ENCODE results near the gene HNRNPUL2. TPM values are rescaled to one million over a fixed set of nuclear protein-coding genes. Genes with fewer than 3 reads are reported as not detected.
"Not testable (repeated sequence)": the region's sequence is repeated elsewhere in the genome, so short reads cannot be mapped to it uniquely, and the experiment has no call there.

Gene HNRNPUL2
- total RNA-seq, 4 donors from 2014 or later = 24.2 to 43.7 (median 31.0) TPM

DNA sequence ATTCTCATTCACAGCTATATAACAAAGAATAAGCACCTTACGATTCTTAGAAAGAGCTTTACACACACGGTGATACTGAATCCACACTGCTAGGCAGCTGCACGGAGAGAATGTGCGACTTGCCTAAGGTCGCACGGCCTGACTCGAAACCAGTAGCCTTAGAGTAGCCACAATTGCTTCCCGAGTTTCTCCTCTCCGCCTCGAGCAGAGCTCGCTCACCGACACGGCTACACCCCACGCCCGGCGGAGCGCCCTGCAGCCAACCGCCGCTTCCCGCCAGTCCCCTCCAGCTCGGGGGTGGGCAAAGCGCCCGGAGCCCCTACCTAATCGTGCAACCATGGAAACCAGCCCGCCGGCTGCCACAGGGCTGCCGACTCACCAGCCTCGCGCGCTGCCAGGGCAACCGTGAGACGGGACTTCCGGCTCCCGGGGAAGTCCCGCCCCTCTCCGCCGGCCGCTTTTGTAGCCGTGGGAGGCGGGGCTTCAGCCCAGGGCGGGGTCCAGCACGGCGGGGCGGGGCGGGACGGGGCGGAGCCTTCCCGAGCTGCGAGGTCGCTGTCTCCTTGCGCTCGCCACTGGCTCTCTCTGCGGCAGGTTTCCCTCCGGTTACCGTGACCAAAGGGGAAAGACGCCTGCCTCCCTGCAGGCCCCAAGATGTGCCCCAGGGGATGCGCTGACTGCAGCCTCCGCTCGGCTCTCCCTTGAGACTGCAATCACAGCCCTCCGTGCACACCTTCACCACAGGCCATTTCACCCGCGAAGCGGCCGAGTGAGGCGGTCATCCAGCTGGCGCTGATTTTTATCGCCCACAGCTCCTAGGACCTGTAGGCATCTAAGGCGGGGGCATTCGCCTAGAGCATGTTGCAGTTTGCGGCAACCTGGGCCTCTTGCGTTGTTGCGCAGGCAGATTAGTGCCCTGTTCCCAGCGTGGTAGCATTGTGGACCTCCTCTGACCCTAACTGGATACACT lies 21.1 kb downstream of the HNRNPUL2 start:
- WGBS, 2 donors (ENCODE audit: low coverage in 1 of 2) = 1% methylated on average over 9 to 12 of the region's 73 CpGs
- Histone ChIP-seq H3K4me3 (peak overlapping the region; percentile 40 to 62), H3K27ac (peak overlapping the region; percentile 34 to 95 (median 92)), H3K27me3 (no peaks in the 10 kb centered on the region), H3K36me3 (peaks cover 0 to 27% of the 10 kb centered on the region in 2 donors), H3K9me3 (no peaks in the 10 kb centered on the region), H3K4me1 (peaks cover 0 to 50% (median 29%) of the 10 kb centered on the region in 3 donors)
- peak; percentile 88 for ATAC-seq
- peak; percentile 39 to 49 for TF ChIP-seq POLR2A (IDR thresholded peaks at IDR 0.05)
- TF ChIP-seq EP300 (IDR thresholded peaks at IDR 0.05) = no peak
- peak; percentile 55 for TF ChIP-seq POLR2AphosphoS5 (IDR thresholded peaks at IDR 0.05)

DNA sequence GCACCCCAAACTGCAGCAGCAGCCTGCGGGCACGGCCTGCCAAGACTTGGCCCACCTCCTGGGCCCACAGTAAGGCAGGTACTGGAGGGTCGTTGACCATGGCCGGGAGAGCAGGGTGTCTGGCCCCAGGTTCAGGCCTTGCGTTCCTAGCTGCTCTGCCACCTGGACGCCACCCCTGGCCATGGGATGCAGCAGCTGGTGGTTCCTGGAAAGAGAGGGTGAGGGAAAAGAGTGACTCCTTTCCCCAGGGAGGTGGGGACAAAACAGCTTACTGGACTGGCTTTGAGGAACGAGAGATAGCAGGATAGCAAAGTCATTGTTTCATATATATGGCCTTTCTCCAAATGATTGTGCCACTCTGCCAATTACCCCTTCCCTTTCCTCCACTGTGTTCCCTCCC lies 21.8 kb downstream of the HNRNPUL2 start:
- 0% methylated on average over 1 of the region's 7 CpGs for WGBS, 2 donors (ENCODE audit: low coverage in 1 of 2)
- no peak for ATAC-seq
- peak overlapping the region; percentile 40 to 62 for H3K4me3 ChIP-seq
- H3K27ac ChIP-seq = peak overlapping the region; percentile 31 to 95 (median 92)
- peaks cover 0 to 27% of the 10 kb centered on the region in 2 donors for H3K36me3 ChIP-seq
- peaks cover 0 to 46% (median 26%) of the 10 kb centered on the region in 3 donors for H3K4me1 ChIP-seq
- TF ChIP-seq POLR2A (IDR thresholded peaks at IDR 0.05) = no peak
- TF ChIP-seq CTCF (IDR thresholded peaks at IDR 0.05) = no peak
- no peak for TF ChIP-seq EP300 (IDR thresholded peaks at IDR 0.05)
- no peak for TF ChIP-seq POLR2AphosphoS5 (IDR thresholded peaks at IDR 0.05)
- H3K27me3 ChIP-seq = no peaks in the 10 kb centered on the region
- H3K9me3 ChIP-seq = no peaks in the 10 kb centered on the region

- not testable (repeated sequence) for H3K9me3 ChIP-seq, ATAC-seq, H3K27me3 ChIP-seq, H3K27ac ChIP-seq, H3K4me3 ChIP-seq
- WGBS, 2 donors (ENCODE audit: low coverage in 1 of 2) = 88% methylated on average over 4 of the region's 4 CpGs; no CpG with 5 or more reads in 1 of the 2 donors
- Histone ChIP-seq H3K36me3 (peaks cover 0 to 29% of the 10 kb centered on the region in 2 donors), H3K4me1 (peaks cover 0 to 36% (median 20%) of the 10 kb centered on the region in 3 donors)
Measured at GRCh38 chr11:62703921-62704320, 23.3 kb downstream of the HNRNPUL2 start.

DNA sequence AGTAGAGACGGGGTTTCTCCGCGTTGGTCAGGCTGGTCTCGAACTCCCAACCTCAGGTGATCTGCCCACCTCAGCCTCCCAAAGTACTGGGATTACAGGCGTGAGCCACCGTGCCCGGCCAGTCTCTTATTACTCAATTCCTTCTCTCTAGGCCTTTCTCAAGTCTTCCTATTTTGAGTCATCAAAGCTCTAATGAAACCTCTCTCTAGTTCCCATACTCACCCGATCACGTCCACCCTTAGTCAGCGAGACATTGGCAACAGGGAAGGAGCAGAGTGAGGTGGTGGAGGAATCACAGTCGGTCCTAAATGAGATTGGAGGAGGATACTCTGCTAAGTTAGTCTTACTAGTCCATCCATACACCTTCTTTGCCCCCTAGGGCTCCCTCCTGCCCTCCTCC lies 25.0 kb downstream of the HNRNPUL2 start:
- H3K9me3 ChIP-seq = no peaks in the 10 kb centered on the region
- no peak overlapping the region for H3K4me3 ChIP-seq
- H3K27ac ChIP-seq = no peak overlapping the region
- H3K36me3 ChIP-seq = peaks cover 0 to 33% of the 10 kb centered on the region in 2 donors
- TF ChIP-seq CTCF (IDR thresholded peaks at IDR 0.05) (no peak), POLR2A (IDR thresholded peaks at IDR 0.05) (no peak), EP300 (IDR thresholded peaks at IDR 0.05) (no peak), POLR2AphosphoS5 (IDR thresholded peaks at IDR 0.05) (no peak)
- peaks cover 0 to 19% (median 13%) of the 10 kb centered on the region in 3 donors for H3K4me1 ChIP-seq
- ATAC-seq = no peak
- no peaks in the 10 kb centered on the region for H3K27me3 ChIP-seq
- WGBS, 2 donors (ENCODE audit: low coverage in 1 of 2) = 85 to 88% methylated on average over 7 of the region's 11 CpGs

DNA sequence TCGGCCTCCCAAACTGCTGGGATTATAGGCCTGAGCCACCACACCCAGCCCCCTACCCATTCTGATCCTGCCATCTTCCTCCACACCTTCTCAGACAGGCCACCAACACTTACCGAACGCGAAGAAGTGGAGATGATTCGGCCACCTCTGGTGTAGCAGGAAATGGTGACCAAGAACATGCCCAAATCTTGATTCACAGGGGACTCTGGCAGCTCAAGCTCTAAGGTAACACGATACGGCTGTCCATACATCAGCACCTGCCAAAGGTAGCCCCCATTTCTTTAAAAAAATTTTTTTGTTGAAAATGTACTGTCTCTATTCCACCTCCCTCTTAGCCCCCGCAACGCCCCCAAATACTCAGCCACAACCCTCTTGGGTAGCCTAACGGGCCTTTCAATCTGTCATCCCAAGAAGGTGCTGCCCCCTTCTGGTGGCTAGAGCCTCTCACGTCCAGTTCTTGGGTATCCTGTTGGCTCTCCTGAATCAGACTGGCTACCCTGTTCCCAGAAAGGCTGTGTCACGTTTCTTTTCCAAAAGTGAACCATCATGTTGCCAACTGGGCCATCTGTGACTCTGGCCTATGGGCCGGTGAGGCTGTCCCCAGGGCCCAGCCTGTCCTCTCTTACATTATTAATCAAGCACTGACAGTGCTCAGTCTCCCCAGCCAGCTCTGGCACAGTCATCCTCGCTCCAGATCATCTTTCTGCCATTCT lies 32.6 kb downstream of the HNRNPUL2 start:
- peaks cover 0 to 51% of the 10 kb centered on the region in 2 donors for H3K36me3 ChIP-seq
- H3K4me3 ChIP-seq = no peak overlapping the region
- peaks cover 0 to 26% (median 8%) of the 10 kb centered on the region in 3 donors for H3K4me1 ChIP-seq
- 38 to 44% methylated on average over 6 to 11 of the region's 14 CpGs for WGBS, 2 donors (ENCODE audit: low coverage in 1 of 2)
- peak; percentile 81 for ATAC-seq
- peak; percentile 54 for TF ChIP-seq POLR2AphosphoS5 (IDR thresholded peaks at IDR 0.05)
- TF ChIP-seq POLR2A (IDR thresholded peaks at IDR 0.05) = no peak
- peak in 3 of 4 experiments; percentile 70 to 83 (median 72) for TF ChIP-seq CTCF (IDR thresholded peaks at IDR 0.05)
- peak overlapping the region in 1 of 4 donors; percentile 24 for H3K27ac ChIP-seq
- no peaks in the 10 kb centered on the region for H3K9me3 ChIP-seq
- no peaks in the 10 kb centered on the region for H3K27me3 ChIP-seq

DNA sequence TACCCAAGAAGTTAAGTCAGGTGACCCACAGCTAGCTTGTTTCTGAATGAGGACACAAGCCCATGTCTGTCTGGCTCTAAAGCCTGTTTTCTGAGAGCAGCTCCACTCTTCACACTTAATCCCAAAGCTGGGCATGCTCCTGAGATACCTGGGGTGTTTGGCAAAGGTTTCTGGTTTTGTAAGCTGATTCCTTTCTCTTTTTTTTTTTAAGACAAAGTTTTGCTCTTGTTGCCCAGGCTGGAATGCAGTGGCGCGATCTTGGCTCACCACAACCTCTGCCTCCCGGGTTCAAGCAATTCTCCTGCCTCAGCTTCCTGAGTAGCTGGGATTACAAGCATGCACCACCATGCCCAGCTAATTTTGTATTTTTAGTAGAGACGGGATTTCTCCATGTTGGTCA lies 33.6 kb downstream of the HNRNPUL2 start:
- WGBS, 2 donors (ENCODE audit: low coverage in 1 of 2) = 71 to 76% methylated on average over 1 to 4 of the region's 4 CpGs

More for the DNA sequence above, 33.6 kb downstream of the HNRNPUL2 start:
- not testable (repeated sequence) for H3K27ac ChIP-seq, H3K4me3 ChIP-seq, H3K27me3 ChIP-seq, H3K9me3 ChIP-seq, ATAC-seq
- peaks cover 0 to 29% (median 8%) of the 10 kb centered on the region in 3 donors for H3K4me1 ChIP-seq
- peaks cover 0 to 51% of the 10 kb centered on the region in 2 donors for H3K36me3 ChIP-seq

Measured in gastroesophageal sphincter (tissue), 4 donors.